MCF 10A (cell line): ENCODE results near the gene KIFC3. TPM values are rescaled to one million over a fixed set of nuclear protein-coding genes. Genes with fewer than 3 reads are reported as not detected.

Experiments used
- BruUV-seq: library from RNA; stranded (reverse); fragments of 400-500 nt; replicated peaks from 2 replicates; lab custom pipeline; 2021; lab: Mats Ljungman, UMichigan
- CTCF ChIA-PET: fragments of 300-600 bp; sonication (Branson Sonifier 250); formaldehyde crosslinking; extraction: SDS; loops from one replicate; lab custom pipeline; 2021; ENCODE audit warnings: antibody characterized with exemption, inconsistent platforms; lab: Yijun Ruan, JAX
- POLR2A ChIA-PET: fragments of 300-600, 350-650 bp; sonication (Branson Sonifier 250); formaldehyde crosslinking; extraction: SDS; loops from one replicate; lab custom pipeline; 2020; ENCODE audit warnings: antibody characterized with exemption, inconsistent platforms; lab: Yijun Ruan, JAX
- DNase-seq: peaks from one replicate; pipeline ENCODE4 v3.0.0-alpha.2; 2018; ENCODE audit not compliant: unreplicated experiment
- H3K27ac Mint-ChIP-seq: one replicate; pipeline ENCODE4 v1.8.0; 2022; ENCODE audit warnings: mild to moderate bottlenecking, low read depth, mixed read lengths; ENCODE audit not compliant: unreplicated experiment
- H3K27me3 Mint-ChIP-seq: one replicate; pipeline ENCODE4 v1.8.0; 2022; ENCODE audit warnings: mixed read lengths; ENCODE audit not compliant: insufficient read depth, unreplicated experiment
- H3K36me3 Mint-ChIP-seq: one replicate; pipeline ENCODE4 v1.8.0; 2022; ENCODE audit warnings: mild to moderate bottlenecking, moderate library complexity, mixed read lengths; ENCODE audit not compliant: insufficient read depth, unreplicated experiment
- H3K4me1 Mint-ChIP-seq: one replicate; pipeline ENCODE4 v1.8.0; 2022; ENCODE audit warnings: mixed read lengths; ENCODE audit not compliant: insufficient read depth, unreplicated experiment
- H3K4me3 Mint-ChIP-seq: one replicate; pipeline ENCODE4 v1.8.0; 2022; ENCODE audit warnings: mild to moderate bottlenecking, moderate library complexity, mixed read lengths; ENCODE audit not compliant: unreplicated experiment
- H3K9me3 Mint-ChIP-seq: one replicate; pipeline ENCODE4 v1.8.0; 2022; ENCODE audit warnings: mixed read lengths; ENCODE audit not compliant: unreplicated experiment
- CTCF ChIP-seq: fragments of 200-600 bp; IDR thresholded peaks from one replicate; pipeline ENCODE4 v1.8.0; 2022; ENCODE audit warnings: antibody characterized with exemption, mild to moderate bottlenecking; ENCODE audit not compliant: unreplicated experiment
- intact Hi-C: fragments of 100-400 bp; cut with micrococcal nuclease; formaldehyde crosslinking; loops from 2 replicates; pipeline ENCODE4 v1.14.1; 2022
- microRNA-seq: library from miRNA; unstranded; fragments of <30 nt; microRNA quantifications from one replicate; pipeline ENCODE4 v1.2.0, GENCODE V29; 2022
- total RNA-seq: library from RNA; stranded (reverse); gene quantifications from 2 replicates; pipeline ENCODE4 v1.2.3, GENCODE V29; 2022

KIFC3 gene
- total RNA-seq, 1 experiment from 2014 or later, result 120 TPM

GRCh38 chr16:57711993-57712392 lies 90.3 kb downstream of the KIFC3 start:
- Mint-ChIP-seq H3K4me1 (no peaks in the 10 kb centered on the region), H3K9me3 (no peaks in the 10 kb centered on the region), H3K27me3 (peaks cover 64% of the 10 kb centered on the region), H3K36me3 (peaks cover 4% of the 10 kb centered on the region), H3K27ac (no peak overlapping the region), H3K4me3 (no peak overlapping the region)
- ChIA-PET CTCF (interaction anchor here (0.6 to 1.0 kb wide), 4 partner anchors 63 to 624 kb away, joined by 3 to 4 read pairs (median 4); no protein-coding TSS in a partner anchor), POLR2A (interaction anchor here (0.5 kb wide), 1 partner anchor 22 kb away, joined by 3 read pairs; no protein-coding TSS in a partner anchor)
- no TSS peak for BruUV-seq
- TF ChIP-seq CTCF, result no peak
- no peak for DNase-seq
- intact Hi-C loops, result no loop called here

- no peak for DNase-seq
- Mint-ChIP-seq H3K4me3 (no peak overlapping the region), H3K27ac (no peak overlapping the region), H3K9me3 (peaks cover 5% of the 10 kb centered on the region), H3K4me1 (no peaks in the 10 kb centered on the region), H3K27me3 (peaks cover 64% of the 10 kb centered on the region), H3K36me3 (peaks cover 4% of the 10 kb centered on the region)
- no peak for TF ChIP-seq CTCF
- POLR2A ChIA-PET, result no interaction called here
- no TSS peak for BruUV-seq
- intact Hi-C loops, result no loop called here
- CTCF ChIA-PET, result interaction anchor here (0.7 kb wide), 1 partner anchor 135 kb away, joined by 3 read pairs; no protein-coding TSS in a partner anchor
Measured at GRCh38 chr16:57711346-57711745, 90.9 kb downstream of the KIFC3 start.

DNA sequence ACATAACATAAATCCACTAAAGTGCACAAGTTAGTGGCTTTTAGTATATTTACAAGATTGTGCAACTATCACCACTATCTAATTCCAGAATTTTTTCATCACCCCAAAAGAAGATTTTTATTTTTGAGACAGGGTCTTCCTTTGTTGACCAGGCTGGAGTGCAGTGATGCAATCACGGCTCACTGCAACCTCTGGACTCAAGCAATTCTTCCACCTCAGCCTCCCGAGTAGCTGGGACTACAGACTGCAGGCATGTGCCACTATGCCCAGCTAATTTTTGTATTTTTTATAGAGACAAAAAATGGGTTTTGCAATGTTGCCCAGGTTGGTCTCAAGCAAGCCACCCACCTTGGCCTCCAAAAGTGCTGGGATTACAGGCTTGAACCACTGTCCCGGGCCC lies 92.6 kb downstream of the KIFC3 start:
- H3K9me3 Mint-ChIP-seq, result peaks cover 18% of the 10 kb centered on the region
- peaks cover 4% of the 10 kb centered on the region for H3K36me3 Mint-ChIP-seq
- CTCF ChIA-PET, result no interaction called here
- no peak overlapping the region for H3K4me3 Mint-ChIP-seq
- POLR2A ChIA-PET, result no interaction called here
- H3K27ac Mint-ChIP-seq, result no peak overlapping the region
- DNase-seq, result no peak
- peaks cover 60% of the 10 kb centered on the region for H3K27me3 Mint-ChIP-seq
- intact Hi-C loops, result no loop called here
- H3K4me1 Mint-ChIP-seq, result no peaks in the 10 kb centered on the region
- no peak for TF ChIP-seq CTCF
- no TSS peak for BruUV-seq

Small RNAs within 50 kb of the gene (microRNA-seq; reads per million reads assigned to microRNA genes)
- not detected for gene MIR6772

Other genes with a start within 250 kb of the KIFC3 start
- 10.1 and 10.2 TPM in 2 replicates for gene ADGRG1, start 173.9 kb downstream of the KIFC3 start, total RNA-seq
- gene ADGRG3, start 134.2 kb downstream of the KIFC3 start, total RNA-seq, result not detected in 2 replicates
- not detected in 2 replicates for gene DRC7, start 107.7 kb downstream of the KIFC3 start, total RNA-seq
- 22.7 and 30.6 TPM in 2 replicates for gene KATNB1, start 66.7 kb downstream of the KIFC3 start, total RNA-seq
- 0.17 TPM in 1 of 2 replicates, not detected in the other for gene CNGB1, start 168.6 kb upstream of the KIFC3 start, total RNA-seq
- gene ZNF319, start 198.2 kb upstream of the KIFC3 start, total RNA-seq, result 12.6 and 16.3 TPM in 2 replicates
- gene USB1, start 198.9 kb upstream of the KIFC3 start, total RNA-seq, result 49.2 and 57.1 TPM in 2 replicates
- gene MMP15, start 223.3 kb upstream of the KIFC3 start, total RNA-seq, result 1.3 and 1.7 TPM in 2 replicates